C4-2B (cell line): ENCODE data around the gene TGM4.

Experiments used
- ZFX ChIP-seq: fragments of 450-650 bp; IDR thresholded peaks from 2 replicates; pipeline ENCODE4 v1.6.1; 2017
- TF ChIP-seq, protein P1 (sequence below): fragments of 450-650 bp; conservative IDR thresholded peaks from 2 replicates; pipeline ENCODE4 v1.5.1; 2017; ENCODE audit warnings: mild to moderate bottlenecking

DNA sequence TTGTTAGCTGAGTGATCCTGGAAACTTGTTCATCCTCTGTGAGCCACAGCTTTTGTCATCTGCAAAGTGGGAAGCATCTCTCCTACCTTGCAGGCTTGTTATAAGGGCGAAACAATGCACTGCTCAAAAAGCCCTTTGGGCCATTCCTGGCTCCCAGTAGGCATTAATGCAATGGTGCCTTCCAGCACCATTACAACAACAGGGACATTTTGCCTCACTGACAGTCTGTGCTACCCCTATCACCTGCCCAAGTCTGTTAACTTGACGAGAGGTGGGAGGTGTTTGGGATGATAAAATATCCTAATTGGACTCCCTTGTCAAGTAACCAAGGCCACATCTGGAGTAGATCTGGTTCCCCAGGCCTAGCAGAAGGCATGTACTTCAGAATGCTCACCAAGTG, 57.4 kb downstream of the TGM4 start:
- TF ChIP-seq, protein P1, sequence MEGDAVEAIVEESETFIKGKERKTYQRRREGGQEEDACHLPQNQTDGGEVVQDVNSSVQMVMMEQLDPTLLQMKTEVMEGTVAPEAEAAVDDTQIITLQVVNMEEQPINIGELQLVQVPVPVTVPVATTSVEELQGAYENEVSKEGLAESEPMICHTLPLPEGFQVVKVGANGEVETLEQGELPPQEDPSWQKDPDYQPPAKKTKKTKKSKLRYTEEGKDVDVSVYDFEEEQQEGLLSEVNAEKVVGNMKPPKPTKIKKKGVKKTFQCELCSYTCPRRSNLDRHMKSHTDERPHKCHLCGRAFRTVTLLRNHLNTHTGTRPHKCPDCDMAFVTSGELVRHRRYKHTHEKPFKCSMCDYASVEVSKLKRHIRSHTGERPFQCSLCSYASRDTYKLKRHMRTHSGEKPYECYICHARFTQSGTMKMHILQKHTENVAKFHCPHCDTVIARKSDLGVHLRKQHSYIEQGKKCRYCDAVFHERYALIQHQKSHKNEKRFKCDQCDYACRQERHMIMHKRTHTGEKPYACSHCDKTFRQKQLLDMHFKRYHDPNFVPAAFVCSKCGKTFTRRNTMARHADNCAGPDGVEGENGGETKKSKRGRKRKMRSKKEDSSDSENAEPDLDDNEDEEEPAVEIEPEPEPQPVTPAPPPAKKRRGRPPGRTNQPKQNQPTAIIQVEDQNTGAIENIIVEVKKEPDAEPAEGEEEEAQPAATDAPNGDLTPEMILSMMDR, result no peak
- TF ChIP-seq ZFX, result no peak
